ENCODE data around the gene SLC39A7.

The SLC39A7 gene

DNA sequence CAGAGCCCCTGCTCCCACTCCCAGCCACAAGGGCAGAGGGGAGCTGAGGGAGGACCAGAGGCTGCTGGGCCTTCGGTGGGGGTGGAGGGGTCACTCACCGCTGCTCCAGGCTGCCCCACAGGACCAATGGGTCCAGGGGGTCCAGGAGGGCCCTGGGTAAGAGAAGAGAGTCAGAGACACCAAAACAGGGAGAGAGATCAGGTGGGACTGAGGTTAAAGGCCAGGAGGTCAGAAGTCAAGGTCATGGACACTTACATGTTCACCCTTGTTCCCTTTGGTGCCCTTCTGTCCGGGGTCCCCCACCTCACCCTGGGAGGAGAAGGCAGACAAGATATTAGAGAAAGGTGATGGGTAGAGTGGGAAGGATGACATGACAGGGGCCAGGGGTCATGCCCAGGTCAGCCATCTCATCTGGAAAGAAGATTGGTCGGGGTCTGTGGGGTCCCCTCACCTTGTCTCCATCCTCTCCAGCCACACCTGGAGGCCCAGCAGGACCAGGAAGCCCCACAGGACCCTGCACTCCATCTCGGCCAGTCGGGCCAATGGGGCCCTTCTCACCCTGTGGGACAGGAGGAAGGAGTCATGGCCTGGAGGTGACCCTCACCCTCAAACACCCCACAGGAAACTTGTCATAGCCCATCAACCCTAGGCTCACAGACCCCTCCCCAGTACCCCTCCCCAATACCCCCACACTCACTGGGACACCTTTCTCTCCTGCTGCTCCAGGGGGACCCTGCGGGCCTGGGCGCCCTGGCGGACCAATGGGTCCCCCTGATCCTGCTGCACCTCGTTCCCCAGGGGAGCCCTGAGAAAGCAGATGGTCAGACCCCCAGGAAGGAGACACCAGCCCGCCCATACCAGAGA, 29.4 kb upstream of the SLC39A7 start:
- DNase-seq: no peak

DNA sequence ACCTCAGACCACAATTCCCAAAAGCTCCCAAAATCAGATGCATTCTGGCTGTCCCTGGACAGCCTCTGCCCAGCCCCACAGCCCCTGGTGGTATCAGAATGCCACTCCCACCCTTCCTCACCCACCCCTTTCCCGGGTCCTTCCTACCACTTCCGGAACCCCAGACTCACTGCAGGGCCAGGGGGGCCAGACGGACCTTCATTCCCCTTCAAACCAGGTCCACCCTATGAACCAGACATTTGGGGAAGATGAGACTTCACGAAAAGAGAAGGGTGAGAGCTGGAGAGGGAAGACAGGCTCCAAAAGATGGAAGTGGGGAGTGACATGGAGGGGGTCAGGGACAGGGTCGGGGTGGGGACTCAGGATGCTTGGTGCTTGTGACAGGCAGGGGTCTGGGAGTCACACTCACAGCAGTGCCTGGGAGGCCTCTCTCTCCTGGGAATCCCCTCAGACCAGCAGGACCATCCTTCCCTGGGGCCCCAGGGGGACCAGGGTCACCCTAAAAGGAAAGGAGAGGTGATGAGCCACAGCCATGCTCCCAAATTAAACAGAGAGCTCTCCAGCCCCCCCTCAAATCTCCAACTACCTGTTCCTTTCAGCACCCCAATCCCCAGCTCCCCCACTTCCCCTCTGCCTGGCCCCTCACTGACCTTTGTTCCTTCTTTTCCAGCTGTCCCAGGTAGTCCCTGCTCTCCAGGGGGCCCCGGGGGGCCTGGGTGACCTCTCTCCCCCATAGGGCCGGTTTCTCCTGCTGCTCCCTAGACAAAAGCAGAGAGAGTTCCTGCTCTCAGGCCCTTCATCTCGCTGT, 28.6 kb upstream of the SLC39A7 start:
- no peak for DNase-seq

DNA sequence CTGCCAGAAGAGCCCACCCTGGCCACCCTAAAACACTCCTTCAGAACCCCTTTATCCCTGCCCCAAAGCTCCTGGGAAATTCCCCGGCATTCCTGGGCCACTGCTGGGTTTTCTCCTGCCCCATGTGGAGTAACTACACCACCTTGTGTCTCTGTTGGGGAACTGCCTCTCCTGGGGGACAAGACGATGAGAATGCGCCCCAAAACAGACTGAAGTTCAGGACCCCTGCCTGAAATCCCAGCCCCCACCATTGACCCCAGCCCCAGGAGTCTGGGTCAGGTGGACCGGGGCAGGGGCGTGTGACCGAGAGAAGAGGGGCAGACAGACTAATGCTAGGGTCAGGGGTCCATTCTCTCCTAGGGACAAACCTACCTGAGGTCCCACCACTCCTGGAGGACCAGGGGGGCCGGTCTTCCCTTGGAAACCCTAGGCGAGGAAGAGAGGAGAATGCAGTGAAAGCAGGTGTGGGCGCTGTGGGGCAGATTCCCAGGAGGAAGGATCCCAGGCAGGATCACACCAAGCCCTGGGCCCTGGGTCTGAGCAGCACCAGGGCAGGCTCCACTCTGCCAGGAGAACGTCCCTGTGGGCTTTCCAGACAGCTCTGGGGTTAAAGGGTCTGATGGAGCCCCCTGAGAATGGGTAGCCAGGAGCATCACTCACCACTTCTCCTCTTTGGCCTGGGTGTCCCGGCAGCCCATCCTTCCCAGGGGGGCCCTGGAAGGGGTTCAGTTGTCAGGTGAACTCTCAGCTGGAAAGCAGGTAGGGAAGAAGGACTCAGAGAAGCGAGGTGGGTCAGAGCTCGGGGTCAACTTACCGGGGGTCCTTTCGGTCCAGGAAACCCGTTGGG, 27.8 kb upstream of the SLC39A7 start:
- DNase-seq: no peak

DNA sequence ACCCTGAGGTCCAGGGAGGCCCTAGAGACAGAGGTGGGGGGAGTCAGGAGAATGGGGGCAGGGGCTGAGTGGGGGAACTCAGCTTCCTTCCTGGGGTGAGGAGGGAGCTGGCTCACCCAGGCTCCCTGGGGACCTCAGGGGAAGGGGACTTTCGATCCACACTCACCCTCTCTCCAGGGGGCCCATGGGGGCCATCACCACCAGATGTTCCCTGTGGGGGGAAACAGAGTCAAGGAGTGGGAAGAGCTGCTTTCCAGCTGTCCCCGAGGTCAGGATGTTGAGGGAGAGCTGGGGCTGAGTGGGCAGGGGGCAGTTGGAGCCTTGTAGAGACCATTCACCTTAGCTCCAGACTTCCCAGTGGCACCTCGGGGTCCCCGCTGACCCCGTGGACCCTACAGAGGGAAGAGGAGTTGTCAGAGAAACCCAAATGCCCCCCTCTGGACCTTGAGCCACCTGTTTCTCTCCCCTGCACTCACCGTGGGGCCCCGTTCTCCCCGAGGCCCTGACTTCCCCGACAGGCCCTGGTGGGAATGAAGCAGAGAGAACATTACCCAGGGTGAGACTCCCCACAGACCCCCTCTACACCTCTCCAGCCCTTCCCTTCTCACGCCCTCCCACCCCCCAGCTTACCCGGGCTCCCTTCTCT, 27.0 kb upstream of the SLC39A7 start:
- no peak for DNase-seq

DNA sequence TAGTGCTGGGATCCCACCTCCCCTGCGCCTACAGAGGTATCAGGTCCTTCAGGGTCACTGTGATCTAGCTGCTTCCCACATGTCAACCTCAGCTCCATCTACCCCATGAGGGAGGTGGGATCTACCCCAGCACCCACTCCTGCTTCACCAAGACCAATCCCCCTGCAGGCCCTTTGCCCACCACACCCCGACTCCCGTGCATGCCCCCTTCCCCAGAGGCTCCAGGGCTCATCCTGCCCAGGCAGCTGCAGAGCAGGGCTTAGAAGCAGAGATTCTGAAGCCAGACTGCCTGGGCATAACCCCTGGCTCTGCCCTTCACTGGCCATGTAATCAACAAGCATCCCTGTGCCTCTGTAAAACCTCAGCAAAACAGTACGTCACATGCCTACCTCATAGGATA, 25.9 kb upstream of the SLC39A7 start:
- DNase-seq: no peak

DNA sequence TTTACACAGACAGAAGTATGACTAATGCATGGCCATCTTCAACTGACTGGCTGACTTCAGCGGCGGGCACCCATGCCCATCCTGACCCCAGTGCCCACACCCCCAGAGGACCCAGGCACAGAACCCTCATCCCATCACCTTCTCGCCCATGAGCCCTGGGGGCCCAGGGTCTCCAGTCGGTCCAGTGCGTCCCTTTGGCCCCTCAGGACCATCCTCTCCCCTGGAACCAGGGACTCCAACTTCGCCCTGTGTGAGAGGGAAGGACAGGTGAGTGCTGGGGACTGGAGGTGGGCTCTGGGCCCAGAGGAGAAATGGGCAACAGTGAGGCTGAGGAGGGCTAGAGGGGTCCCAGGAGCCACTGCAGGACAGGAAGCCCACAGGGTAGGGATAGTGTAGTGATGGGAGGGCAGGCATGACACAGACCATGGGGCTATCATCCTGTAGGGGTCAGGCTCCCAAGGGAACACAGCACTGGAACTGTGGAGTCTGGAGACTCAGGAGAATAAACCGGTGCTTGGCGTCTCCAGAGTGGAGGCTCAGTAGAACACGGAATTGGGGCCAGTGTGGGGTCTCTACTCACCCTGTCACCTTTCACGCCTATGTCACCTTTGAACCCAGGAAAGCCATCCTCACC, 25.1 kb upstream of the SLC39A7 start:
- no peak for DNase-seq

DNA sequence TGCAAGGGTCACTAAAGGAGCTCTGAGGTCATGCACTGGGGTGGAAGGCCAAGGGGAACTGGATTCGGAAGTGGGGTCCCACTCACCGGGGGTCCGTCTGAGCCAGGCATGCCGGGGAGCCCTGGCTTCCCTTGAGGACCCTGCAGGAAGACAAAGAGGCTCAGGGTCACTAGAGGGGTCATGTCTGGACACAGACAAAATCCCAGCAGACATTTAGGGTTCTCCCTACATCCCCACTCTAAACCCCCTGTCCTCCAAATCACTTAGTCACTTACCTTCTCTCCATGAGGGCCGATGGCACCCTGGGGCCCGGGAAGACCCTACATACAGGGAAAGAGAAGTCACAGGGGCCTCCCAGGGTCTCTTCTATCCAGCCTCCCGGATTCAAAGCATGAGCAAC, 23.8 kb upstream of the SLC39A7 start:
- DNase-seq: no peak

DNA sequence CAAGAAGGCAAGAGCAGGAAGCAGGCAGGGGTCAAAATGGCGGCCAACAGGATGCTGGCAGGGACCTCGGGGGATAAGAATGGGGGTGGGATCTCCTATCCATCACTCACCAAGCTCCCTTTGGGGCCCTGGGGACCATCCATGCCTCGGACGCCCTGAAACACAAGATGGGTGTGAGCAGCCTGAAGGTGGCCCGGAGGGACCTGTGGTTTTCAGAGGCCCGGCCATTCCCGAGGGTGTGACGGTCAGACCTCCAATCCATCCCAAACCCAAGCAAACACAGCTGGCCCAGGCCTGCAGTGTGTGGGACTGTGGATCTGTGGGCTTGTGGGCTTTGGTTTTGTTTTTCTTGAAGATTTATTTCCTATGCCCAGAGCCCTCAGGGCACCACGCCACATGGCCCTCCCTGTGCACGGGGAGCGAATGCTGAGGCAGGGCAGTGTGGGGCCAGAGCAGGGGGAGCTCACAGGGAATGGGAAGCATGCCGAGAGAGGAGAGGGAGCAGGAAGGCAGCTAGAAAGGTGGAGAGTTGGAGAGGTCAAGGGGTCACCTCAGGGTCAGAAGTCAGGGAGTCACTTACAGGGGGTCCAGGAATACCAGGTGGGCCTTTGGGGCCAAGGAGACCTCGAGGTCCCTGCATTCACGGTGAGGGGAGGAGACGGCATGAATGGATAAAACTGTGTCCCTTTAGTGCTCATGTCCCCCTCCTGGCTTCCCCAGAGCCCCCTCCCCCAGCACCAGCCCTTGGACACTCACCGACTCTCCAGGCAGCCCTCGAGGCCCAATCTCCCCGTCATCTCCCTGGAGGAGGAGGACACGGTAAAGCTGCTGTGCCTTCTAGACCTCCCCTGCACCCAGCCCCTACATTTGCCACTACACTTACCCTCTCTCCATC, 22.9 kb upstream of the SLC39A7 start:
- DNase-seq: no peak

DNA sequence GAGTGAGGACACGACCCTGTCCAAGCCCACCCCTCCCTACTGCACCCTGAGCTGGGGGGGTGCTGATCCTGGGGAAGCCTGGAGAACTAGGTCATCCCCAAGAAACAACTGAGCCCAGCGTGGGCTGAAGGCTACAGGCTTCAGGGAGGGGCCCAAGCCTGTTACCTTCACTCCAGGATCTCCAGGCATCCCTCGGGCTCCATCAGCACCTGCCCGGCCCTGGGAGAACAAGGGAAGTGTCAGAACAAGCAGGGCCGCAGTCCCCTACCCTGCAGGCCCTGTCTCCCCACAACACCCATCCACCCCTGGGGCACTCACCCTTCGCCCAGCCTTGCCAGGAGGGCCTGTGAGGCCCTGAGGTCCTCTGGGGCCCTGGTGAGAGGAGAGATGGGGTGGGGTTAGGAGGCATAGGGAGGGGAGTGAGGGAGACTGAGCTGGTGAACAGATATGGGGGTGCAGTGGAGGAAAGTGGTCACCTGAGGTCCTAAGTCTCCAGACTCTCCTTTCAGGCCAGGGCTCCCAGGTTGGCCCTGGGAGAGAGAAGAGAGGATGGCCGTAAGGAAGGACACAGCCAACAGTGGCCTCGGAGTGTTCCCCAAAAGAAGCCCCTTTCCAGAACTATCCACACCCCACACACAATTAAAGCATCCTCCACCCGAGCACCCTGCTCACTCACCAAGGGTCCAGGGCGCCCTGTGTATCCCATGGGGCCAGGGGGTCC, 21.8 kb upstream of the SLC39A7 start:
- no peak for DNase-seq

DNA sequence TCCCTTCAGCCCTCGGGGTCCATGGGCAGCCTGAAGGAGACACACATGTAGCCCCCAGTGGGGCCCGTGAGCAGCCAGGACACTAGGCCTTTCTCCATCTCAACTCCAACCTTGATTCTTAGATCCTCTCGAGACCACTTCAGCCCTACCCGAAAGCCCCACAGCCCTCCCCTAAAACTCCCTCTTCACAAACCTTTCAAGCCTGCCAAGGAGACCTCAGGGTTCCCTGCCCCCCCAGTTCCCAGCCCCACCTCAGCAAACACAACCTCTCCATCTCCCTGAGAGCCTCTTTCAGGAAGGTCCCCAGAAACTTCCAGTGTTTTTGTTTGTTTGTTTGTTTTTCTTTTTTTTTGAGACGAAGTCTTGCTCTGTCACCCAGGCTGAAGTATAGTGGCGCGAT, 19.5 kb upstream of the SLC39A7 start:
- no peak for DNase-seq

DNA sequence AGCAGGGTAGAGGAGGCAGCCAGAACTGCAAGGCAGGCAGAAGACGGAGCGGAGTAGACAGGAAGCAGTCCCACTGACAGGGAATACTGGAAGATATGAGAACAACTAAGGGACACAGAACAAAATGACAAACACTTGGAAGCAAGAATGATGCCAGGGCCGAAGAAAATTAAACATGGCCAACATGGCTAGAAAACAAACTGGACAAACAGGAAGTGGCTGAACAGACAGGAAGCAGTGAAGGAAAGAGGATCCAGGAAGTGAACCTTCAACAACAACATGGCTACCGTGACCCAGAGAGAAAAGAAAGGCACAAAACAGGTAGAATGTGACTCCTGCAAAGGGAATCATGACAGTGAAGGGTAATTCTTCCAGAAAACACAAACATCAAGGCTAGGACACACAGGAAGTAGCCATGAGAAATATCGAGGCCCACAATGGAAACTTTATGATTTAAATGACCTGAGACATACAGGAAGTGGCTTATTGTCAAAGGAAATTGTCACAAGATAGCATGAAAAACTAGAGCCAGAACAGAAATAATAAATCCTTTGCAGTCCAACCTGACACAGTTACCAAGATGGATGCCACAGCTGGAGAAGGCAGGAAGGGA, 17.5 kb upstream of the SLC39A7 start:
- no peak for DNase-seq

DNA sequence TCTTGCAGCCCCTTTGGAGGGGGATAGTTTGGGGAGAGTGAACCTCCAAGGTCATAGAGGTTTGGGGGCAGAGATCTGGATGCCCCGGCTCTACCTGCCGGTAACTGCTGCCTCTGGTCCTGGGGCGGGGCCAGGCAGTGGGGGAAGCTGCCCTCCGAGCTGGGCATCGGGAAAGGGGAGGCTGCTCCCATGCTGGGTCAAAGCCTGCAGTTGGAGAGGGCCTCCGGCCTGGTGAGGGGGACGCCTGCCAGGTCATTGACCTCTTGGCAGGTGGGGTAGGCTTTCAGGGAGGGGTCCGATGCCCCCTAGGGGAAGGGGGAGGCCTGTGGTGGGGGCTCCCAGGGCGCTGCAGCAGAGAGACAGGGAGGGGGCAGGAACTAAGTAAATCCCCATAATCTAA, 15.5 kb upstream of the SLC39A7 start:
- no peak for DNase-seq

DNA sequence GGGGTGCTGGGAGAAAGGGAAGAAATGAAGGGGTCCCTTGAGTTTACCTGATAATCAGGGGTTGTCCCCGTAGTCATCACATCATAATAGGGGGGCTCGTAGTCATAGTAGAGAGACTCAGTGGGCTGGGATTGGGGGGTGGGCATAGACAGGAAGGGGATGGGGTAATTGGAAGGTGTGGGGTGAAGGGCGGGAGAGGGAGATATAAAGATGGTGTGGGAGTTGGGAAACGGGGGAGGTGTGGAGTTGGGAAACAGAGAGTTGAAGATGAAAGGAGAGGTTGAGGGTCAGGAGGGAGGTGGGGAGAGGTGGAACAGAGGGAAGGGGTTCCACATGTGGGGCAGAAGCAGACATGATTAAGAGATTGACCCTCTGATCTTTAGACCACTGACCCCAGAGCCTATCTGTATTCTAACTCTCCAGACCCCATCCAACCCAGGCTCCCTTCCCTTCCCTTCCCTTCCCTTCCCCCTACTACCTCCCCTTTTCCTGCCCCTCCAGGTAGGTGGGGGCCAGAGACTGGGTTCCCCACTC, 14.9 kb upstream of the SLC39A7 start:
- DNase-seq: no peak

DNA sequence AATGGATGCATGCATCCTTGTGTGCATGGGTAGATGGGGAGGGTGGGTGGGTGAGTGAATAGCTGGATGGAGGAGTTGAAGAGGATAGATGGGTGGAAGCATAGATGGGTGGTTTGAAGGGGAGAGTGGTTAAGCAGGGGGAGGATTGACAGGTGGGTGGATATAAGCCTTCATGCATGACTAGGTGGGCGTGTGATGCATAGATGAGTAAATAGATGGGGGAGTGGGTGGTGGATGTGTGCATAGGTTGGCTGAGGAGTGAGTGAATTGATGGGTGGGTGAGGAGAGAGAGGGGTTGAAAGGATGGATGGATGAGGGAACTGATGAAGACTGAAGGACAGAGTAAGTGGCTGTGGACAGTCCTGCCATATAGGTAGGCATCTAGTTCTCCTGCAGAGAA, 12.9 kb upstream of the SLC39A7 start:
- no peak for DNase-seq

DNA sequence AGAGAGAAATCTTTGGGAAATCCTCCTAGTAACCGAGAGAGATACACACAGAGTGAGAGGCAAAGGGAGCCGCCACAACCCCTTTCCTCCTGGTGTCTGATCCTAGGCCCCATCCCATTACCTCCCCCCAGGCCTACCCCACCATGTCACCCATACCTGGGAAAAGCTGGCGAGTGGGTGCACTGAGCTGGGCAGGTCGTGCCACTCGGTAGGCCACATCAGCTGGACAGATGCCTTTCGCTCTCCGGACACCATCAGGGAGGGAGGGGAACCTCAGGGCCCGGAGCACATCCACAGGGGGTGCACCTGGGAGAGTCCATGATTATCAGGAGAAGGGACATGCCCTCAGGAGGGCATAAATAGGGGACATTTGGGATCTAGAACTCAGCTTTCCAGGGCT, 11.5 kb upstream of the SLC39A7 start:
- DNase-seq: no peak

DNA sequence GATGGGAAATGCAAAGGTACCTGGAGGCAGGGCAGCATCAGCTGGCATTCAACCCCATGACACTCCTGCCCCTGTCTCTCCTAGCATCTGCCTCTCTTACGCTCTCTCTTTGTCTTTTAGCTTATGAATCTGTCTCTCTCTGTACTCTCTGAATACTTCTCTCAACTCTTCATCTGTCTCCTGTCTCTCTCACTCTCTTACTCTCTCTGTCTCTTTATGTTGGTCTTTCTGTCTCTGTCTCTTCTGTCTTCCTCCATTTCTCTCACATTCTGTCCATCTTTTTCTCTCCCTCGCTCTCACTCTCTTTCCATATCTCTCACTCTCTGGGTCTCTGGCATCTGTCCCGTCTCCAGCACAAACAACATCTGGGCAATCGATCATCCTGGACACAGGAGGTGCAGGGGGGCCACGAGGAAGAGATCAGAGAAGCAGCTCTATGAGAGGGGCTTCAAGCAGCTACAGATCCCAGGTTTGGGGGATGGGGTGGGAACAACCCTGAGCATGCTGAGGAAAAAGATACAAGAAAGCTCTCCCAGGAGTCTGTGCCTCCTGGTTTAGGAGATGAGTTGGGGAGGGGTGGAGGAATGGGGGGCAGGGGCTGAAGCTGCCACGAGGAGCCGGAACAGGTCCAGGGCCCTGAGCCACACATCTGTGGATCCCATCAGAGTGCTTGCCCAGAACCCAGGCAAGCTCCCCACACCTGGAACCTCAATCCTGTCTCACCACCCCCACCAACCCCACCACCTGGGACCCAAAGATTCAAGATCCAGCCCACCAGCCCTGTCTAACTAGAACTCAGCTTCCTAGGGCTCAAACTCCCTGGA, 10.8 kb upstream of the SLC39A7 start:
- DNase-seq: no peak

DNA sequence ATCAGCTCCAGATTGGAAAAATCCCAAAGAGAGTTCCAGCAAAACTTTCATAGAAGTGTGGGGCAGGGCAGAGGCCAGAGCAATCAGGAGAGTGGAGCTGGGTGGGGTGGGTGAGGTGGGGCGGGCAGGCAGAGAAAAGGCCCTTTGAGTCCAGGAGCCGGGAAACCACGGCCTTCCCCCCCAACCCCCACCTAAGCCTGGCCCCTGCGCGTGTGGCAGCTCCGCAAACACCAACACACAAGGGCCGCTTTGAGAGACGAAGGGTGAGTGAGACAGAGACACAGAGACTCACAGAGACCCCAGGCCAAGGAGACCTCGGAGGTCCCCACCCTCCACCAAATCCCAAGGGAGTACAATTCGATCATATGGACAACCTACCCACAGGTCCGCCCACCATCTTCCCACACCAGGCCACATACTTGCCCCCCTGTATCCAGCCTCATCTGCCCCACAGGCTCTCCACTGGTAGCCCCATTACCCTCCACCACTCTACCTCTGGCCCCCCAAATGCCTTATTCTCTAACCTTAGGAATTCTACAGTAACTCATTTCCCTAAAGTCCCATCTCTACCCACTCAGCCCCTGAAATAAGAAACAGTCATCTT, 10.1 kb upstream of the SLC39A7 start:
- no peak for DNase-seq

DNA sequence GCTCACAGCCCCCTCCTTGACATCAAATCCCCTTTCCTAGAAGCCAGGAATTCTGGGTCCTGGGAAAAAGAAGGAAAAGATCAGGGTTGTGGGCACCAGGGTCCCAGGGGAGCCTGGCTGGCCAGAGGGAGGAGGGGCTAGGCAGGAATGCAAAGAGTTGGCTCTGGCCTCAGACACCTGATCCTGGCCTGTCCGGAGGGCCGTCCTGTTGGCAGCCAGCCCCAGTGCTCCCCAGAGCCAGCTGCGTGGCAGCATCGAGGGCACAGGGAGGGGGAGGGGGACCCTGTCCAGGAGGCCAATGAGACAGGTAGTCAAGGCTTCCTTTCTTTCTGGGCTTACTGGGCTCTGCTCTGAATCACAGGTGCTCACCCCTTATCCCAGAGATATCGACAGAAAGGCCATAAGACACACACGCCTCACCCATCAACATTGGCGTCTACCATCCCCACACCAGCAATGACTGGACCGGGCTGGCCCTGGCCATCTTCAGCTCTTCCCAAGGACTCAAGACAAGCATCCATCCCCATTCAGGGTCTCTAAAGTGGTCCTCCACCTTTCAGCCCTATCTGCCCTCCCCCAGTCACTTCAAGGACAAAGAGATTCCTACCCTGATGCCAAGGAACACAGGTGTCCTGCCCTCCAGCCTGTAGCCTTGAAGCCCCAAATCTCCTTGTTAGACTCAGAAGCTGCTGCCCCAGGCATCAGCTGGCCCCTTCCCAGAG, 9.1 kb upstream of the SLC39A7 start:
- no peak for DNase-seq
